Measurements from ENCODE around the gene SERPINA7. TPM values are rescaled to one million over a fixed set of nuclear protein-coding genes. Genes with fewer than 3 reads are reported as not detected.

The SERPINA7 gene, protein sequence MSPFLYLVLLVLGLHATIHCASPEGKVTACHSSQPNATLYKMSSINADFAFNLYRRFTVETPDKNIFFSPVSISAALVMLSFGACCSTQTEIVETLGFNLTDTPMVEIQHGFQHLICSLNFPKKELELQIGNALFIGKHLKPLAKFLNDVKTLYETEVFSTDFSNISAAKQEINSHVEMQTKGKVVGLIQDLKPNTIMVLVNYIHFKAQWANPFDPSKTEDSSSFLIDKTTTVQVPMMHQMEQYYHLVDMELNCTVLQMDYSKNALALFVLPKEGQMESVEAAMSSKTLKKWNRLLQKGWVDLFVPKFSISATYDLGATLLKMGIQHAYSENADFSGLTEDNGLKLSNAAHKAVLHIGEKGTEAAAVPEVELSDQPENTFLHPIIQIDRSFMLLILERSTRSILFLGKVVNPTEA
- not detected for total RNA-seq (2021; fragmentation: NEBNext Ultra II Directional; extraction: Animal tissue kit (Norgen Biotek cat#: 25700))
- long read RNA-seq, result 0 reads

DNA sequence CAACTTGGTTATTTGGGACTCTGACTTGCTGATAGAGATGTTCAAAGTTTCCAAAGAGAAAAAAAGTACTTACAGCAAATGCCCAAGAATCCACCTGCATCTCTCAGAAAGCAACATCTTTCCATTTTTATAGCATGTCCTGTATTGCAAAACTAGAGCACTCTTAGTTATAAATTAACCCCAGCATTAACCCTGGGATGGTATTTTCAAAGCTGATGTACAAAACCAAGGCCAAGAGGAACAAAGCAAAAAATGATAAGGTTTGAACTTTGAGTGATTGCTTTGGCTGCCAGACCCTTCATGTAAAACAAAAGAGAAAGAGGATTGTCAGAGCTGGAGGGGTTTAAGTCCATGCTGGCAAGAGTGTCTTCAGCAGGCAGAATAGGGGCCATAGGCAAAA is at the start of gene SERPINA7:
TSS of gene SERPINA7 (minus strand) at position 103 of the 400 bp plus-strand sequence. CDS start 1,669 bp downstream, outside the sequence.
- Mint-ChIP-seq H3K4me3 (no peak within 1 kb of the TSS), H3K27ac (no peak within 1 kb of the TSS), H3K9me3 (no peaks in the 10 kb centered on the region; the same call in 1 of the 2 replicates), H3K4me1 (ENCODE audit: low read depth) (no peaks in the 10 kb centered on the region), H3K27me3 (ENCODE audit: insufficient read depth) (no peaks in the 10 kb centered on the region), H3K36me3 (ENCODE audit: low read depth) (no peaks in the 10 kb centered on the region)
- no peak for DNase-seq
- TF ChIP-seq CTCF (IDR thresholded peaks at IDR 0.05), result no peak

- Mint-ChIP-seq H3K4me1 (ENCODE audit: low read depth) (no peaks in the 10 kb centered on the region), H3K9me3 (peaks cover 22% of the 10 kb centered on the region), H3K4me3 (no peak overlapping the region), H3K36me3 (ENCODE audit: low read depth) (no peaks in the 10 kb centered on the region), H3K27me3 (ENCODE audit: insufficient read depth) (no peaks in the 10 kb centered on the region; the same call in 1 of the 2 replicates), H3K27ac (no peak overlapping the region)
- no peak for DNase-seq
- no peak for TF ChIP-seq CTCF (IDR thresholded peaks at IDR 0.05)
Observed at GRCh38 chrX:106069048-106069447, 30.5 kb upstream of the SERPINA7 start.

DNA sequence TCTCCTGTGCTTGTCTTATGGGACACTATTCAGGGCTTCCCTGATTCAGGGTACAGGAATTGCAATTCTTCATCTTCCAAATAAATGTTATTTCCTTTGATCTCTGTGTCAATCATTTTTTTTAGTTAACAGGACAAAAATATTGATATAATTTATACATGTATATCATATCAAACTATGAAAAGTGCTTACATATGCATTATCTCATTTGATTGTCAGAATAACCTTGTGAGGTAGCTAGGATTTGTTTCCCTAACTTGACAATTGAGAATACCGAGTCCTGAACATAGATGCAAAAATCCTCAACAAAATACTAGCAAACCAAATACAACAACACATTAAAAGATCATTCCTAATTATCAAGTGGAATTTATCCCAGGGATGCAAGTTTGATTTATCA is 11.5 kb upstream of the SERPINA7 start:
- Mint-ChIP-seq H3K27ac (no peak overlapping the region), H3K9me3 (no peaks in the 10 kb centered on the region), H3K27me3 (ENCODE audit: insufficient read depth) (no peaks in the 10 kb centered on the region), H3K4me1 (ENCODE audit: low read depth) (no peaks in the 10 kb centered on the region), H3K36me3 (ENCODE audit: low read depth) (no peaks in the 10 kb centered on the region), H3K4me3 (no peak overlapping the region)
- TF ChIP-seq CTCF (IDR thresholded peaks at IDR 0.05), result no peak
- no peak for DNase-seq

- Mint-ChIP-seq H3K4me1 (ENCODE audit: low read depth) (no peaks in the 10 kb centered on the region), H3K36me3 (ENCODE audit: low read depth) (no peaks in the 10 kb centered on the region), H3K9me3 (no peaks in the 10 kb centered on the region; the same call in 1 of the 2 replicates), H3K4me3 (no peak overlapping the region), H3K27ac (no peak overlapping the region), H3K27me3 (ENCODE audit: insufficient read depth) (no peaks in the 10 kb centered on the region)
- no peak for DNase-seq
- no peak for TF ChIP-seq CTCF (IDR thresholded peaks at IDR 0.05)
Observed at GRCh38 chrX:106042296-106042695, 3.8 kb upstream of the SERPINA7 start.

DNA sequence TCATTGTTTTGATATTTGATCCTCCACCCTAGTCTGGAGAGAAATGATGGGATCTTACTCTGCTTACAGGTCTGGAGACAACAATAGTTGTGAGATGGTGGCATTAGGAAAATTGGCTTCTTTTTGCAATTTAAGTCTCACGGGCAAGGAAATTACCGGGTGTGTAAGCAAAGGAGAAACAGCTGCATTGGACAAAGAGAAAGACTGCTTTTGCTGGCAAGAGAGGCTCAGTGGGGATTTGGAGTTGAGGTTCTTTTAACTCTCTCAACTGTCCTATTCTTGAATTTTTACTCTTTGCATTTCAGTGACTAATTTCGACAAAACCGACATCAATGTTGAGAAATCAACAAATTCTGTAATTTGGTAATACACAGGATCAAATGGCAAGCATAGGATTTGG is 2.3 kb upstream of the SERPINA7 start:
- DNase-seq, result no peak
- no peaks in the 10 kb centered on the region for H3K36me3 Mint-ChIP-seq (ENCODE audit: low read depth)
- no peak for TF ChIP-seq CTCF (IDR thresholded peaks at IDR 0.05)

More for the DNA sequence above, 2.3 kb upstream of the SERPINA7 start:
- H3K27ac Mint-ChIP-seq, result no peak overlapping the region
- H3K4me3 Mint-ChIP-seq, result no peak overlapping the region
- H3K27me3 Mint-ChIP-seq (ENCODE audit: insufficient read depth), result no peaks in the 10 kb centered on the region
- no peaks in the 10 kb centered on the region for H3K4me1 Mint-ChIP-seq (ENCODE audit: low read depth)
- H3K9me3 Mint-ChIP-seq, result no peaks in the 10 kb centered on the region; the same call in 1 of the 2 replicates
